GM12874 (cell line): ENCODE results near the gene TBC1D10B.

ENCODE experiments used
- TF ChIP-seq, protein P1 (sequence below): IDR thresholded peaks from 2 replicates; pipeline ENCODE4 v1.5.1; 2011; ENCODE audit warnings: low read depth, mild to moderate bottlenecking, control low read depth, low read length, moderate library complexity; ENCODE audit not compliant: insufficient read depth

Gene TBC1D10B

DNA sequence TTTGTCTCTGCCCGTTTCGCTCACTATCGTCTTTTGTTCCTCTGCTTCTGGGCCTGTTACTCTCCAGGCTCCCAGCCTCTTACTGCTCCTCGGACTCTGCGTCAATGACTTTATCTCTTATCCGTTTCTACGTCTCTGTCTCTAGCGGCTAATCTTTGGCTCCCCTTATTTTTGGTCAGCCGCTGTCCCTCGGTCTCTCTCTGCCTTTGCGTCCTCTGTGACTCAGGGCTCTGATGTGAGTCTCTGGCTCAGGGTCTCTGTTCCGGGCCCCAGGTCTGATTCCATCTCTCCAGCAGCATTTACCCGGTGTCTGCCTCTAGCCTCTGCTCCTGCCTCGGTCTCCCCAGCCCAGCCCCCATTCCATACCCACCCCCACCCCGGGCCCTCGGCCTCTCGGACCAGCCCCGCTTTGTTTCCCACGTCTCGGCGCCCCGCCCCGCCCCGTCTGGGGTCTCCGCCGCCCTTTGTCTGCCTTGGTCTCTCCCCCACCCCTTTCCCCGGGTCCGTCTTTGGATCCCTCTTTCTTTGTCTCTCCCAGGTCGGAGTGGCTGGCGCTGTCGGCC, 24.4 kb upstream of the TBC1D10B start:
- TF ChIP-seq, protein P1, sequence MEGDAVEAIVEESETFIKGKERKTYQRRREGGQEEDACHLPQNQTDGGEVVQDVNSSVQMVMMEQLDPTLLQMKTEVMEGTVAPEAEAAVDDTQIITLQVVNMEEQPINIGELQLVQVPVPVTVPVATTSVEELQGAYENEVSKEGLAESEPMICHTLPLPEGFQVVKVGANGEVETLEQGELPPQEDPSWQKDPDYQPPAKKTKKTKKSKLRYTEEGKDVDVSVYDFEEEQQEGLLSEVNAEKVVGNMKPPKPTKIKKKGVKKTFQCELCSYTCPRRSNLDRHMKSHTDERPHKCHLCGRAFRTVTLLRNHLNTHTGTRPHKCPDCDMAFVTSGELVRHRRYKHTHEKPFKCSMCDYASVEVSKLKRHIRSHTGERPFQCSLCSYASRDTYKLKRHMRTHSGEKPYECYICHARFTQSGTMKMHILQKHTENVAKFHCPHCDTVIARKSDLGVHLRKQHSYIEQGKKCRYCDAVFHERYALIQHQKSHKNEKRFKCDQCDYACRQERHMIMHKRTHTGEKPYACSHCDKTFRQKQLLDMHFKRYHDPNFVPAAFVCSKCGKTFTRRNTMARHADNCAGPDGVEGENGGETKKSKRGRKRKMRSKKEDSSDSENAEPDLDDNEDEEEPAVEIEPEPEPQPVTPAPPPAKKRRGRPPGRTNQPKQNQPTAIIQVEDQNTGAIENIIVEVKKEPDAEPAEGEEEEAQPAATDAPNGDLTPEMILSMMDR, result no peak

DNA sequence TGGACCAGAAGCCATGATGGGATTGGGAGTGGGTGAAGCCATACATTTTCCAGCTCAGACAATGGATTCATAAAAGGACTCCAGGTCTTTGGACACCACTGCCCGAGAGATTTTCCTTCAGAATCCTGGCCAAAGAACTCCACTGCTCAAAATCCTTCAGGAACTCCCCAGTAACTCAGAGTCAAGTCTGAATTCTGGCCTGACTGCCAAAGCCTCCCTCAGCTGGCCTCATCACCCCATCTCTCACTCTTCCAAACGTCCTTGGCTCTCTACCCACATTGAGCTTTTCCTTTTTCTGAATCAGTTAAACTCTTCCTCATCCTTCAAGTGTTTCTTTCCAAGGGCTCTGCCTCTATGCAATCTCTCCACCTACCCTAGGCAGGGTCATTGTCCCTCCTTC, 13.2 kb upstream of the TBC1D10B start:
- TF ChIP-seq, protein P1, result no peak

DNA sequence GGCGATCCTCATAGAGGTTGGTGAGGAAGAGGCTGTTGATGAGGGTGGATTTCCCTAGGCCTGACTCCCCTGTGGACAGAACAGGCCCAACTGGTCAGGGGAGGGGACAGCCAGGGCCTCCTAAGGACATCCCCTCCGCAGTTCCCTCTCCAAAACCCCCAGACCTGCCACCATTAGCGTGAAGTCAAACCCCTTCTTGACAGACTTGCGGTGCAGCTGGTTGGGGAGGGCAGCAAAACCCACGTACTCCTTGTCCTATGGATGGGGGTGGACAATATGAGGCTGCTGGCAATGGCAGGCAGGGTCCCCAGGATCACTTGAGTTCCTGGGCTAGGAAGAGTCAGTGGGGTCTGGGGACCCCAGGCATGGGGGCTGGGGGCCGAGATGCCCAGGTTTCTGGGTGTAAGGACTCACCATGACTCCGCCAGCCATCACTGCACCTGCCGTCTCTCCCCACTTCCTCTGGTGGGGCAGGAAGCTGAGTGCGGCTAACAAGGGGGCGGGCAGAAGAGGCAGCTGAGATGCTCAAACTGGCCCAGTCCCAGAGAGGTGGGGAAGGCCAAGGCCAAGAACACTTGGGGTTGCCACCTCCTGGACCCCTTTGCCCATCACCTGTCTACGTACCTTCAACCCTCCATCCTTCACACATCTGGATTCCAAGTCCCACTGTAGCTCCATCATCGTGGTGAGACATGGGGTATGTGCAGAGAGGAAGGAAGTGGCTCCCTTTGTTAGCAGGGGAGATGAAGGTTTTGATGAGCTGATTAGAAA, 12.0 kb upstream of the TBC1D10B start, which contains the start of gene SEPTIN1:
TSS of gene SEPTIN1 (minus strand) at position 451 of the 771 bp plus-strand sequence. CDS start at position 432, 19 bp downstream.
- TF ChIP-seq, protein P1, result no peak

DNA sequence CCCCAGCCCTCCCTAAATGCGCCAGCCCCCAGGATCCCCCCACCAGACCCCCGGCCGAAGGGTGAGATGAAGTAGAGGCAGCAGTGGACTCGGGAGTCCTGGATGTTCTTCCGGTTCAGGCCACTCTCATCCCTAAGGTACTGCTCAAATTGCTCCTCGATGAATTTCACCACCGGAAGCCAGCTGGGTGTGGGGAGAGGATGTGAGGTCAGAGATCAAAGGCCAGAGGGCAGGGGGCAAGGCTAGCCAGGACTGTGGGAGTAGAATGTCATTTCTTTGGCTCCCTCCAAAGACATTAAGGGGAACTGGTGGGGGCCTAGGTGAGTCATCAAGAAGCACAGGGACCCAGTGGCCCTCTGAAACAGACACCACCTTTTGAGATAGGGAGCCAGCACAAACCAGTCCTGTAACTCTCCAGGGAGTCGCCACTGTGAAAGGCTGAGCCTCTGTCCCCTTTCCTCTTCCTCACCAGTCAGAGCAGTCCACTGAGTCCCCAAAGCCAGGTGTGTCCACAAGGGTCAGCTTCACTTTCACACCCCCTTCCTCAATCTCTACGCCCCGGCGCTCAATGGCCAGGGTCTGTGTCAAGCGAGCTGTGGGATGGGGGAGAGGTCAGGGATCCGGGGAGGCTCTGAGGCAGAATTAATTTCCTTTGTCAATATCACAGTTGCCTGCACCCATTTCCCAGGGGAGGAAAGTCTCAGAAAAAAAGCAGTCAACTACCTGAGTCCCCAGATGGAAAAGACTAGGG, 11.2 kb upstream of the TBC1D10B start:
- TF ChIP-seq, protein P1, result no peak

DNA sequence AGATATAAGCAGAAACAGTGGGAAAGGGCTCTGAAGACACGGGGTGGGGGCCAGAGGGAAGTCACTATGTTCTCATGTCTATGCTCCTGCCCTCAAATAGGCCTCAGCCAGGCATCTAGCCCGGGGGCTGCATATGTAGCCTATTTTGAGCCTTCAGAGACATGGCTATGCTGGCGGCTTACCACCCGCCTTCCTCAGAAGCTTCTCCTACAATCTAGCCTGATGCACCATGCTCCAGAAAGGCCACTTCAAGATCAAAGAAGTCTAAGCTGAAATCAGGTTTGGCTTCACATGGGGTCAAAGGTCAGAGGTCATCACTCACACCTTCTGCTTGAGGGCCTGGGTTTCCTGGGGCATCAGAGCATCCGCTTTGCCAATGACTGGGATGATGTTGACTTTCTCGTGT, 10.5 kb upstream of the TBC1D10B start:
- TF ChIP-seq, protein P1, result no peak

DNA sequence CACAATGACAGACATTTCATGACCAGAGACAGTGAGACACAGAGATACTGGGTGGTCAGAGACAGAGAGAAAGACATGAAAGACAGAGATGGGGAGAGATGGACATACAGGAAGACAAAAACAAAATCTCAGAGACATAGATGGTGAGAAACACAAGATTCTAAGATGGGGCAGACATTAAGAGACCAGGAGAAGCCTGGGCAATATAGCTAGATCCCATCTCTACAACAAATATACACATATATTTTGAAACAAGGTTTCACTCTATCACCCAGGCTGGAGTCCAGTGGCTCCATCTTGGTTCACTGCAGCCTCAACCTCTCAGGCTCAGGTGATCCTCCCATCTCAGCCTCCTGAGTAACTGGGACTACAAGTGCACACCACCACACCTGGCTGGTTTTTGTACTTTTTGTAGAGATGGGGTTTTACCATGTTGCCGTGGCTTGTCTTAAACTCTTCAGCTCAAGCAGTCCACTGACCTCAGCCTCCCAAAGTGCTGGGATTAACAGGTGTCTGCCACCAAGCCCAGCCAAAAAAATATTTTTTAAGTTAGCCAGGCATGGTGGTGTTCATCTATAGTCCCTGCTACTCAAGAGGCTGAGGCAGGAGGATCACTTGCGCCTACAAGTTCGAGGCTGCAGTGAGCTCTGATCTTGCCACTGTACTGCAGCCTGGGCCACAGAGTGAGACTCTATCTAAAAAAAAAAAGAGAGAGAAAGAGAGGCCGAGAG, 9.9 kb upstream of the TBC1D10B start:
- TF ChIP-seq, protein P1, result no peak

DNA sequence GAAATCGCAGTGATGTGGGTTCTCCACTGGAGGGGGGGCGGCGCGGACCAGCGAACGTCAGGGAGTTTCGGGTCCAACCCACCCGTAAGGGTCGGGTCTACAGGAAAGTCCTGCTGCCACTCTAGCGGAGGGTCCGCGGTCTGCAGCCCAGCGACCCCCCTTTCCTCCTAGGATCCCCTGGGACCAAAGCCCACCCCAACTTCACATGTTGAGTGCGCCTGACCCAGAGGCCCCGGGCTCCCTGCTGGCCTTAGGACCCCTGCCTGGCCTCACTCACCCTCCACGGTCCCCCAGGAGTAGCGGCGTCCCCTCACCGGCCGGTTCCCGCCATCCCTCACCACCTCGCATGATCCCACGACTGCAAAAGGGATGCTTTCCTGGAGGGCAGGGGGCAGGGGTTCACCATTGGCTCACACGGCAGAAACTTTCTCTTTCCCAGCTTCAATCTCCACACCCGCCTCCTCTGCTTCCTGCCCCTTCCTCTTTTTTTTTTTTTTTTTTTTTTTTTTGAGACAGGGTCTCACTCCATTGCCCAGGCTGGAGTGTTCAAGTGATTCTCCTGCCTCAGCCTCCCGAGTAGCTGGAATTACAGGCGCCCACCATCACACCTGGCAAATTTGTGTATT, 9.0 kb upstream of the TBC1D10B start:
- TF ChIP-seq, protein P1, result no peak
